HG03571 (cell line): ENCODE measurements around the gene CCNL2.
"Not testable (repeated sequence)": the region's sequence is repeated elsewhere in the genome, so short reads cannot be mapped to it uniquely, and the experiment has no call there.

Experiments used
- ATAC-seq: cut with Tn5 transposase; IDR thresholded peaks from one replicate; pipeline ENCODE4 v1.9.1; 2021; ENCODE audit not compliant: unreplicated experiment

Gene CCNL2

DNA sequence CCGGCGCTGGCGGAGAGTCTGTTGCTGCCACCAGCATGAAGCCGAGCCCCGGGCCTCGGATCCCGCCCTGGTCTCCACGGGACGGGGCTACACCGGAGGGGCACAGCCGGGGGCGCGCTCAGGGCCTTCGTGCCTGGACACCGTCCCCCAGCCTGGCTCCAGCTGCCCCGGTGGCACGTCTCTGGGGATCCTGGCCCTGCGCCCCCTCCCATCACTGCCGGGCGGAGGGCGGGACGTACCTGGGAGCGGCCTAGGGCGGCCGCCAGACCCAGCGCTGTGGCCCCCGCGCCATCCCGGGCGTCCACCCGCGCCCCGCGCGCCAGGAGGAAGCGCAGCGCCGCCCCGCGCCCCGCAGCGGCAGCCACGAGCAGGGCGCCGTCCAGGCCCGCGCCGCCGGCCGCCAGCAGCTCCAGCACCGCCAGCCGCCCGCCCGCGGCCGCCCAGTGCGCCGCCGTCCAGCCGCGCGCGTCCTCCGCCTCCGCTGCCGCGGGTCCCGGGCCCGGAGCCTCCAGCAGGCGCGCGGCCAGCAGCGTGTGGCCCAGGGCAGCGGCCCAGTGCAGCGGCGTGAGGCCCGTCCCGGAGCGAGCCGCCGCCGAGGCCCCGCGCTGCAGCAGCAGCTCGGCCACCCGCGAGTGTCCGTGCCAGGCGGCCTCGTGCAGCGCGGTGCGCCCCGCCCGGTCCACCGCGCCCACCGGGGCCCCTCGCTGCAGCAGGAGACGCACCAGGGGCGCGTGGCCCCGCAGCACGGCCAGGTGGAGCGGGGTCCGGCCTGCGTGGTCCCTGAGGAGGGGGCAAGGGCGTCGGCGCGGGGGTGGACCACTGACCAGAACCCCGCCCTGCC, 20.9 kb upstream of the CCNL2 start:
- ATAC-seq = no peak

DNA sequence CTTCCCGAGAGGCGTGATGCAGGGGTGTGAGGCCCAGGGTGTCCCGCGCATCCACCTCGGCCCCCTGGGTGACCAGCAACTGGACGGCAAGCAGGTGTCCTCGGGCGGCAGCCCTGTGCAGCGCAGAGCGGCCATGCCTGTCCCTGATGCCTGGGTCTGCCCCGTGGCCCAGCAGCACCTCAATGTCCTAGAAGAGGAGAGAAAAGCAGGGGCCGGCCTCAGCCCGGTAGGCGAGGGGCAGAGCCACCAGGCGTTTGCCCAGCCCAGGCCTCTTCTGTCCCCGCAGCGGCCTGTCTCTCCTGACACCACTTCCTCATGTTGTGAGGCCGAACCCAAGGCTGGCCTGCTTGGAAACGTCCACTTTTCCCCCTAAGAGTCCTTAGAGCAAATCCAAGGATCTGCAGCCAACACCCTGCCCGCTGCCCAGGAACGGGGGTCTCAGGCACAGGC, 20.3 kb upstream of the CCNL2 start:
- no peak for ATAC-seq

DNA sequence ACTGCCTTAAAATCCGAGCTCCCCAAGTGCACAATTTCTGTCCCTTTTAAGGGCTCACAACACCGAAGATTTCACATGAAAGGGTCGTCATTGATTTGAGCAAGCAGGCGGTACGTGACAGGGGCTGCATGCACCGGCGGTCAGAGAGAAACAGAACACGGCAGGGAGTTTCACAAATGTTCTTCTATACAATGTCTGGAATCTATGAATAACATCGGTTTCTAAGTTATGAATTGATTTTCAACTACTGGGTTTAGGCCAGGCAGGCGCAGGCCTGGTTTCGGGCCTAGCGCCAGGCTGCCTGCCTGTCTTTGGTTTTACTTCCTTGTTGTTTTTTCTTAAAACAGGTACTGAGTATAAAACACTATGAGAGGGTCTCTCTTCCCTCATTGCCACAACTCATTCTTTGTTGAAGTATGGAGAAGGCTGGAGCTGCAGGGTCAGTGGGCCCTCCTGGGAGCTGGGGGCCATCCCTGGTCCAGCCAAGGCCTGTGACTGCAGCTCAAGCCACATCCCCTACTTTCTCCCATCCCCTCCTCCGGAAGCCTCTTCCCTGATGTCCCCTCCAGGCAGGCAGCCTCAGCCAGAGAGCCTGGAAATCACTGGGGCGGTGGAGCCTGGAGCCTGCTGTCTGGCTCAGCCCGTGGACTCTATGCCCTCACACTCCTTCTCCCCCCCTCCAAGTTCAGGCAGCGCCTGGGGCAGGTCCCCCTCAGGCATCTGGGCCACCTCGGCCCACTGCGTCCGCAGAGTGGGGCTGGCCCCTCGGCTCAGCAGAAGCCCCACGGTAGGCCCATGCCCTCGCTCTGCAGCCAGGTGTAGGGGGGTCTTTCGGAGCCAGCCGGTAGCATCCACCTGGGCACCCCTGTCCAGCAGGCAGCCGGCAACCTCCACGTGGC, 19.6 kb upstream of the CCNL2 start:
- ATAC-seq = no peak

DNA sequence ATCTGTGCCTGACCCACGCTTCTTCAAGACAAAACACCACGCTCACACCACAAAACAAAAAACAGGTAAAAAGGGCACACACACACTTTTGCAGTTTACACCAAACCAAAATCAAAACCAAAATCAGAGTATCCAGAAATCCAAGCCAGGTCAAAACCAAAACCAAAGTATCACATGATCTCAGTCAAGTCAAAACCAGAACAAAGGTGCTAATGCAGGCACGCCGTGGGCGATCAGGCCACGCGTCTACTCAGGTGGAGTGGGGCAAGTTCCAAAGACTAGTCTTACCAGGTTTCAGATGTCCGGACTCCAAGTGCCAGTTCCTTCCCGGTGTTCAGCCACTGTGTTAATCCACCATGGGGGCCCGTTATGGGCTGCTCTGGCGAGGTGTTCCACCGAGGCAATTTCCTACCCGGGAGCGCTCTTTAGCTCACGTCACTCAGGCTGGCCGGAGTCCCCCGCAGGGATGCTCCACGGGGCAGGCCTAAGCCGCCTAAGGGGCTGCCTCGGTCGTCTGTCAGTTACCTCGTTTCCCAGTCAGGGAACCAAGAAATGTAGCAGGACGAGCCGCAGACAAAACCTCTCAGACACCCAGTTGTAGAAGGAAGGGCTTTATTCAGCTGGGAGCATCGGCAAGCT, 18.8 kb upstream of the CCNL2 start:
- not testable (repeated sequence) for ATAC-seq

DNA sequence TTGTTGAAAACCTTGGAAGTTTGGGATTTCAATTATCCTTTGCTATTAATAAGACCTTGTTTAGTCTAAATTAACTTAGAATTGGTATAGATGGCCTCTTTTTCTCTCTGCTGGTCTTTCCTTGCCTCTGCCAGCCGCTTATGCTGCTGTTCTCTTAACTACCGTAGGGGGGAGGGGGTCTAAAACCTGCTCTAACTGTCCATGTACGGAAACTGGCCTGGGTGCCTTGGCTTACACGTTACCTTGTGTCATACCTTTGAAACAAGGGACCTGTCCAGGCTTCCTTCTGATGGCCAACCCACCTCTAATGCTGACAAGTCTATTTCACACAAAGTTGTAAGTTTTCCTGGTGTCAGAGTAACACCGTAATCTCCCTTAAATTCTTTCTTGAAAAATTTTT, 18.3 kb upstream of the CCNL2 start:
- not testable (repeated sequence) for ATAC-seq

DNA sequence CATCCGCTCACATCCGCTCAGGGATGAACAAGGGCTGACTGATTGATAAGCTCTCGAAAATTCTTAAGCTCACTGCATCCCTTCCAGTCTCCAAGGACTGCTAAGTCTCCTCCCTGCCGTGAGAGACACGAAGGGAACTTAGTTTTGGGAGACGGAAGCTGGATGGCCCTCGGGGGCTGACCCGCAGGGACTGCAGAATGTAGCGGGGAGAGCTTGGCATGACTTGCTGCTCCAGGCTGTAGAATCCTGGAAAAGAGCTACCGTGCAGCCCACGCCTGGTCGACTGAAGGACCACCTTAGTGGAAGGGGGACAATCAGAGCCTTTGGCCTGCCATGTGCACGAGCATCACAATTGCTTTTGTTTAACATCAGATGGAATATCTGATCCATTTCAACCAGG, 16.6 kb upstream of the CCNL2 start:
- ATAC-seq = no peak

DNA sequence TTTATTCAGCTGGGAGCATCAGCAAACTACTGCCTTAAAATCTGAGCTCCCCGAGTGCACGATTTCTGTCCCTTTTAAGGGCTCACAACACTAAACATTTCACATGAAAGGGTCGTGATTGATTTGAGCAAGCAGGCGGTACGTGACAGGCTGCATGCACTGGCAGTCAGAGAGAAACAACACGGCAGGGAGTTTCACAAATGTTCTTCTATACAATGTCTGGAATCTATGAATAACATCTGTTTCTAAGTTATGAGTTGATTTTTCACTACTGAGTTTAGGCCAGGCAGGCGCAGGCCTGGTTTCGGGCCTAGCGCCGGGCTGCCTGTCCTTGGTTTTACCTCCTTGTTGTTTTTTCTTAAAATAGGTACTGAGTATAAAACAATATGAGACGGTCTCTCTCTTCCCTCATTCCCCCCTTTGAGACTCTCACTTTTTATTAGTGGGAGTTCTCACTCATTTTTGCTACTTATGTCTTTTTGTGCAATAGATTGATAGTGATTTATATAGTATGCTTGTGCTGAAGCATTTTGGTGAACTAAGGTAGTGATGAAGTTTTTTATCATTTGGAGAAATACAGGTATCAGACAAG, 13.3 kb upstream of the CCNL2 start:
- ATAC-seq = not testable (repeated sequence)

DNA sequence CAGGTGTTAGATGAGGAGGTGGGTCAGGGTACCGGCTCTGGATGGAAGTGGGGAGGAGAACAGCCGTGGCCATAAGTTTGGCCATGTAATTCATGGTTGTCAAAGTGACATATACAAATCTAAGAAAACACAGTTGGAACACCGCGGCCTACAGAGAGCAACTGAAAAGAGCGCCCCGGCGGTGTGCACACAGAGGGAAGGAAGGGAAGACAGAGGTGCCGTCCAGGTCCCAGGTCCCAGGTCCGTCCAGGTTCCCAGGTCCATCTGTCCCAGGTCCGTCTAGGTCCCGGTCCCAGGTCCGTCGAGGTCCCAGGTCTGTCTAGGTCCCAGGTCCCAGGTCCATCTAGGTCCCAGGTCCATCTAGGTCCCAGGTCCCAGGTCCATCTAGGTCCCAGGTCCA, 12.5 kb upstream of the CCNL2 start:
- no peak for ATAC-seq

DNA sequence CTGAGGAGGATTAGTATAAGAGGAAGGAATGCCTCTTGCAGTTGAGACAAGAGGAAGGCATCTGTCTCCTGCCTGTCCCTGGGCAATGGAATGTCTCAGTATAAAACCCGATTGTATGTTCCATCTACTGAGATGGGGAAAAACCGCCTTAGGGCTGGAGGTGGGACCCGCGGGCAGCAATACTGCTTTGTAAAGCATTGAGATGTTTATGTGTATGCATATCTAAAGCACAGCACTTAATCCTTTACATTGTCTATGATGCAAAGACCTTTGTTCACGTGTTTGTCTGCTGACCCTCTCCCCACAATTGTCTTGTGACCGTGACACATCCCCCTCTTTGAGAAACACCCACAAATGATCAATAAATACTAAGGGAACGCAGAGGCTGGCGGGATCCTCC, 11.1 kb upstream of the CCNL2 start:
- ATAC-seq = not testable (repeated sequence)

DNA sequence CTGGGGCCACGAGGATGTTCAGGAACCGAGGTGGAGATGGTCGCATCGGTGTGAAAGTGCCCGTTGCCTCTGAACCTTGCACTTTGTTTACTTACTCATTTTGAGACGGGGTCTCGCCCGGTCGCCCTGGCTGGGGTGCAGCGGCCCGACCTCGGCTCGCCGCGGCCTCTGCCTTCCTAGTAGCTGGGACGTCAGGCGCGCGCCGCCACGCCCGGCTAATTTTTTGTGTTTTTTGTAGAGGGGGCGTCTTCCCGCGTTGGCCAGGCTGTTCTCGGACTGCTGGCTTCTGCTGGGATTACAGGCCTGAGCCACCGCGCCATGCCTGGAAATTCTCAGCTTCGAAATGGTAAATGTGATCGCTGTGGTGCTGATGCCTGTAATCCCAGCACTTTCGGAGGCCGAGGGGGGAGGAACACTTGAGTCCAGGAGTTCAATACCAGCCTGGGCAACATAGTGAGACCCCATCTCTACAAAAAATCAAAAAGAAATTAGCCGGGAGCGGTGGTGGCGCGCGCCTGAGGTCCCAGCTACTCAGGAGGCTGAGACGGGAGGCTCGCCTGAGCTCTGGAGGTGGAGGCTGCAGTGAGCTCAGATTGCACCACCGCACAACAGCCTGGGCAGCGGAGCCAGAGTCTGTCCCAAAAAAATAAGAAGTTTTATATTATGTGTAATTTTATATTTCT, 8.6 kb upstream of the CCNL2 start:
- ATAC-seq = peak; percentile 22

DNA sequence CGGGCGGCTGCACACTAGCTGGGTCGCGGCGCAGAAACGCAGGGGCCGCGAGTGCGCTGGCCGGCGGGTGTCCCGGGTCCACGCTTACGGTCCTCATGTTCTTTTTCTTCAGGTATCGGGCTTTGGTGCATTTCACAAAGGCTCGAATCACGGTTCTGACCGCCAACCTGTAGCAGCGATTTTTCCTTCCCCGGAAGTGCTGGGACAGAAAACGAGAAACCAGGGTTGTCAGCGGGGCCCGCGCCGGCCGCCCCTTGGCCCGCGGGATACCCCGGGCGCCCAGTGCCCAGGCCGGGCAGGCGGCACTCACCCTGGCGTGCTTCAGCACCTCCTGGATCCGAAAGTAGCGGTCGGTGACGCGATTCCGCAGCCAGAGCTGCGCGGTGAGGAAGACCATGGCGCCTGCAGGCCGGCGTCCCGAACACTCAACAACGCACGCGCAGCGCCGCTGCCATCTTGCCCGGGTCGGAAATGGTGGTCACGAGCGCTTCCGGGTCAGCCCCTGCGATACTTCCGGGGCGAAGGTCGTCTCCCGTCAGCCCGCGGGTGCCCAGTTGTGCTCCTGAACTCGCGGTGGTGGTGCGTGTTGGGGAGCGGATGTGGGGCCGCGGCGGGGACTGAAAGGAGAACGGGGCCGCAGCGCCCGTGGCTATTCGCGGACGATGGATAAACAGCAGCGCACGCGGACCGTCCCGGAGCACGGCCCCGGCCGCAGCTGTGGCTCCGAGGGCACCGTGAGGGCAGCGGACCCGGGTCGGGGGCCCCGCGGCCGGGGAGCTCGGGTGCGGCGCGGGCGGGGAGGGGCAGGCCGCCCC, 7.9 kb upstream of the CCNL2 start, which contains the start of gene MRPL20:
Gene MRPL20, minus strand, starts transcription at position 473 of the 815 bp plus-strand sequence. Its CDS starts 76 bp downstream, at position 397.
- ATAC-seq = peak; percentile 78

DNA sequence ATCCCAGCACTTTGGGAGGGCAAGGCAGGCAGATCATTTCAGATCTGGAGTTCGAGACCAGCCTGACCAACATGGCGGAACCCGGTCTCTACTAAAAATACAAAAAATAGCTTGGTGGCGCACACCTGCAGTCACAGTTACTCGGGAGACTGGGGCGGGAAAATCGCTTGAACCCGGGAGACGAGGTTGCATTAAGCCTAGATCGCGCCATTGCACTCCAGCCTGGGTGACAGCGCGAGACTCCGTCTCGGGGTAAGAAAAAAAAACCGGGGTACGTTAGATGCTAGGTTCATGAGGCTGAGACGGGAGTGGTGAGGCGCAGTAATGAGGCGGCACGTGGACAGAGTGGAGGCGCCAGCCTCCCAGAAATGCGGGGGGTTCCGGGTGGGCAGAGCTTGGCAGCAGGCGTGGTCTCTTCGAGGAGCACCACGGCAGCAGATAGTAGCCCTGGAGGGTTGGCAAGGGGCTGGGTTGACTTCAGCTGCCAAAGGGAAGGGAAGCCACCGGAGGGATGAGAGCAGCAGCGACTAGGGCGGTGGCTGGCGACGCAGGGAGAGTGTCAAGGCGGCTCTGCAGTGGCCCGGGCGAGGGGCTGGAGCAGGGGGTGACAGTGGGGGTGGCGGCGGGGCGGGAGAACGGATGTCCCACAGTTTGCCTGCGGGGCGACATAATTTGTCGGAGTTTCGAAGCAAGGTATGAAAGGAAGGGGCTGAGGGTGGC, 7.1 kb upstream of the CCNL2 start:
- no peak for ATAC-seq

DNA sequence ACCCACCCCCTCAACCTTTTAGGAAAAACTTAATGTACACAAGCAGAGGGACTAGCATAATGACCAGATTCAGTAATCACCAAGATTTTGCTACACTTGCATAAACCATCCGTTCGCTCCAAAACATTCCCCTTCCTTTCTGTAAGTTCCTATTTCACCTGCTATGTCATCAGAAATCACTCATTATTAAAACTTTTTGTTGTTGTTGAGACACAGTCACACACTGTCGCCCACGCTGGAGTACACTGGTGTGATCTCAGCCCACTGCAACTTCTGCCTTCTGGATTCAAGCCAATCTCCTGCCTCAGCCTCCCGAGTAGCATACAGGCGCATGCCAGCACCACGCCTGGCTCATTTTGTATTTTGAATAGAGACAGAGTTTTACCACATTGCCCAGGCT, 4.5 kb upstream of the CCNL2 start:
- no peak for ATAC-seq

DNA sequence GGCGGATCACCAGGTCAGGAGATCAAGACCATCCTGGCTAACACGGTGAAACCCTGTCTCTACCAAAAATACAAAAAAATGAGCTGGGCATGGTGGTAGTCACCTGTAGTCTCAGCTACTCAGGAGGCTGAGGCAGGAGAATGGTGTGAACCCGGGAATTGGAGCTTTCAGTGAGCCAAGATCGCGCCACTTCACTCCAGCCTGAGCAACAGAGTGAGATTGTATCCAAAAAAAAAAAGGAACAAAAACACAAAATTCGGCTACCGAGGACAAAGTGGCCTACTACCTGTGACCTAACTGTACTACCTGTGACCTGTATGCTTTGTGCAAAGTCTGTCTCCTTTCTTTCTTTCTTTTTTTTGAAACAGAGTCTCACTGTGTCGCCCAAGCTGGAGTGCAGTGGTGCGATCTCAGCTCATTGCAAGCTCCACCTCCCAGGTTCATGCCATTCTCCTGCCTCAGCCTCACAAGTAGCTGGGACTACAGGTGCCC, 3.8 kb upstream of the CCNL2 start:
- not testable (repeated sequence) for ATAC-seq

DNA sequence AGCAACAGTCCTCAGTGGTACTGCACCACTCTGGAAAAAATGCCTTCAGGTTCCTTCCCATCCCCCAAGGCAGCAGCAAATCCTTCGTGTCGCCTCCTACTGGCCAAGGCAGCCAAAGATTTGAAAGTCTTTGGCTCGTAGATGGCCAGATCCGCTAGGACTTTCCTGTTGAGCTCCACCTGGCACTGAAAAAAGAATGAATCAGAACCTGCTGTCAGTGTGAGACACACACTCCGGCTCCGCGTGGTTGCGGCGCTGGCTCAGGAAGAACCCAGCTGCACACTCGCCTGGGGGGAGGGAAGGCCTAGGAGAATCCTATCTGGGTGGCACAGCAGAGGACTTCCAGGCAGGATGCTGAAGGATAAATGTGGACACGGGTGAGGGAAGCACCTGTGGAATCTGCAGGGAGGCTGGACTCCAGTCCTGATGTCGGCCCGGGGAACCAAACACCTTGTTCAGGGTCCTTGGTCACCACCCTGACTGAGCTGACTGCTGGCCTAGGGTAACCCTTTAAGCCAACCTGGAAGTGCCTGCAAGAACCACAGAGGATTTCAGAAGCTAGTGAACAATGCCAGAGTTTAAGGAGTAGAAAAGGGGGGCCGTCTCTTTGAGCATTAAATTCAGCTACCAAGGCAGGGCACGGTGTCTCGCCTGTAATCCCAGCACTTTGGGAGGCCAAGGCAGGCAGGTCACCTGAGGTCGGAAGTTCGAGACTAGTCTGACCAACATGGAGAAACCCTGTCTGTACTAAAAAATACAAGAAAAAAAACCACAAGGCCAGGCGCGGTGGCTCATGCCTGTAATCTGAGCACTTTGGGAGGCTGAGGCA, 3.2 kb upstream of the CCNL2 start:
- ATAC-seq = no peak

DNA sequence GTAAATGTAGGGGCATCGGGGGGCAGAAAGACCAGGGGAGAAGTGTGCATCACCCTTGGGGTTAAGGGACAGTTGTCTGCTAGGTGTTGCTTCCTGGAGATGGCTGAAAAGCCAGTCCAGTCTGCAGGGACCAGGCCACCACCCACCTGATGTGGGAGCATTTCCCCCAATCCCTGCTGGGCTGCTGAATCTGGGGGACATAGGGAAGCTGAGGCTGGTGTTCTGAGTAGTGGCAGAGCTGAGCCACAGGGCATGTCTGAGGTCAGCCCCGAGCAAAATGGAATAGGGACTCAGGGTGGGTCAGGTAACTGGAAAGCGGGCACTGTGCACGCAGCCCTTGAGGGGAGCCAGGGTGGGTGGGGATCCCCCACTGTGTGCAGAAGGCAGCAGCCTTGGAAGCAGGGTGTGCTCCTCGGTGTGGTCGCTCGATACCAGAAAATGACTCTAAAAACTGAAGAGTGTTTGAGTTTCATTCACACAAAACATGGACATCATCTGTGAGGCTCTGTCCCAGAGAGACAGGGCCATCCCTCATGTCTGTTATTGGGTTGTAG, 2.4 kb upstream of the CCNL2 start:
- no peak for ATAC-seq
